Ovary (tissue), 3 donors: Measurements from ENCODE around the gene KCNB1.

Experiments used
- EP300 ChIP-seq: sonication (generic); formaldehyde crosslinking; IDR thresholded peaks from one replicate; pipeline ENCODE4 v1.6.1; 2017; ENCODE audit warnings: antibody characterized with exemption
- POLR2A ChIP-seq: fragments of 450-650 bp; IDR thresholded peaks from one replicate; pipeline ENCODE4 v1.6.1; 2017; ENCODE audit warnings: antibody characterized with exemption, mild to moderate bottlenecking, moderate library complexity
- TF ChIP-seq, protein P1 (sequence below), 3 donors: fragments of 450-650 bp in 2 of 3; fragments of 200-600 bp in 1 of 3; IDR thresholded peaks; one replicate each; pipeline versions ENCODE4 v1.5.1 to v1.8.0; 2016 to 2022; ENCODE audit warnings: antibody characterized with exemption in 3 of 3, mild to moderate bottlenecking in 1 of 3
- donor health status: DM: no; HTN: no; CAD: no.

GRCh38 chr20:49353348-49353747, 129.1 kb downstream of the KCNB1 start:
- no peak for TF ChIP-seq EP300
- TF ChIP-seq, protein P1, sequence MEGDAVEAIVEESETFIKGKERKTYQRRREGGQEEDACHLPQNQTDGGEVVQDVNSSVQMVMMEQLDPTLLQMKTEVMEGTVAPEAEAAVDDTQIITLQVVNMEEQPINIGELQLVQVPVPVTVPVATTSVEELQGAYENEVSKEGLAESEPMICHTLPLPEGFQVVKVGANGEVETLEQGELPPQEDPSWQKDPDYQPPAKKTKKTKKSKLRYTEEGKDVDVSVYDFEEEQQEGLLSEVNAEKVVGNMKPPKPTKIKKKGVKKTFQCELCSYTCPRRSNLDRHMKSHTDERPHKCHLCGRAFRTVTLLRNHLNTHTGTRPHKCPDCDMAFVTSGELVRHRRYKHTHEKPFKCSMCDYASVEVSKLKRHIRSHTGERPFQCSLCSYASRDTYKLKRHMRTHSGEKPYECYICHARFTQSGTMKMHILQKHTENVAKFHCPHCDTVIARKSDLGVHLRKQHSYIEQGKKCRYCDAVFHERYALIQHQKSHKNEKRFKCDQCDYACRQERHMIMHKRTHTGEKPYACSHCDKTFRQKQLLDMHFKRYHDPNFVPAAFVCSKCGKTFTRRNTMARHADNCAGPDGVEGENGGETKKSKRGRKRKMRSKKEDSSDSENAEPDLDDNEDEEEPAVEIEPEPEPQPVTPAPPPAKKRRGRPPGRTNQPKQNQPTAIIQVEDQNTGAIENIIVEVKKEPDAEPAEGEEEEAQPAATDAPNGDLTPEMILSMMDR (IDR thresholded peaks at IDR 0.05): no peak
- TF ChIP-seq POLR2A: no peak
